GM19099 (cell line): ENCODE measurements around the gene NGB.

ENCODE experiments used
- POLR2A ChIP-seq: IDR thresholded peaks from 3 replicates; pipeline ENCODE4 v1.6.1; 2011; ENCODE audit warnings: low read depth; ENCODE audit not compliant: insufficient read length; ENCODE audit errors: extremely low read depth

The NGB gene

DNA sequence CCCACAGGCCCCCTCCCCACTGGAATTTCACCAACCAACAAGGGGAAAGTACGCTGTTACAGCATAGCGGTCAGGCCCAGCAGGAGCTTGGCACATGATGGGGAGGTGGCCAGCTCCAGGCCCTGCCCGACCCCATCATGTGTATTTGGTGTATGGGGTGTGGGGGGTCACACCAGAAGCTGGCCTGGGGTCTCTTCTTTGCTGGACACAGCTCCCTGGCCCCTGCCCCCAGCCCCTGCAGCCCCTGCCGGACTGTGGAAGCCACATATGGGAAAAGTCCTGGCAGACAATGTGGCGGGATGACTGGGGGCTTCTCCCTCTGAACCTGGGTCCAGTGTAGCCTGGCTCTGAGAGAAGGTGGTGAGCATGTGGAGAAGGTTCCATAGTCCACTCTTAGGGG is 12.4 kb downstream of the NGB start:
- no peak for TF ChIP-seq POLR2A

DNA sequence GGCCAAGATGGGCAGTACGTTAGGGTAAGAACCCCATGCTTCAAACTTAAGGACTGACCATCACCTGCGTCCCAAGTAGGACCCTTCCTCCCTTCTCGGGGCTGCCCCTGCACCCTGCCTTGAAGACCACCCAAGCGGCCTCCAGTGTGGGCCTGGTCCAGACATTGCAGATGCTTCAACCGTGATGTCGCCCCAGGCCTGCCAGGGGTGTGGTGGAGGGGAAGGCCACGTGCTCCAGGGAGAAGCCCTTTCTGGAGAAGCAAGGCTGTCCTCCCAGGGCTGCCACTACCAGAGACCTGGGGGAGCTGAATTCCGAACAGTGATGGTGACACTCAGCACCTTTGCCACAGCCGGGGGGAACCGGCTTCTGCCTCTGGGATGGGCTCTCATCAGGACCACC is 13.3 kb downstream of the NGB start:
- TF ChIP-seq POLR2A: no peak

DNA sequence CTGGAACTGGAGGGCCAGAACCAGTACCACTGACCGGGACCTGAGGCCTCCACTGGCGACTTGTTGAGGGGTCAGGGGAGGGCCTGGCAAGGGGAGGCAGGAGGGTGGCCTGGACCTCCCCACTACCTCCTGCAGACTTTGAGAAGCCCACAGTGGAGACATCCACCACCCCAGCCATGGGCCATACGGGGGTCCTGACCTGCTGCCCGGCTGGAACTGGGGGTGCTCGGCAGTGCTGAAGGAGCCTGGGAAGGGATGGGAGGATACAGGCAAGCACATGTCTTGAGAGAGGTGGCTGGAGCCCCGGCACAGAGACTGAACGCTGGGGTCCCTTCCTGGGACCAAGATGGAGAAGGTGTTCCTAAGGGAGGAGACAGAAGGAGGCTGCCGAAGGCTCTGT is 14.3 kb downstream of the NGB start:
- TF ChIP-seq POLR2A: no peak

DNA sequence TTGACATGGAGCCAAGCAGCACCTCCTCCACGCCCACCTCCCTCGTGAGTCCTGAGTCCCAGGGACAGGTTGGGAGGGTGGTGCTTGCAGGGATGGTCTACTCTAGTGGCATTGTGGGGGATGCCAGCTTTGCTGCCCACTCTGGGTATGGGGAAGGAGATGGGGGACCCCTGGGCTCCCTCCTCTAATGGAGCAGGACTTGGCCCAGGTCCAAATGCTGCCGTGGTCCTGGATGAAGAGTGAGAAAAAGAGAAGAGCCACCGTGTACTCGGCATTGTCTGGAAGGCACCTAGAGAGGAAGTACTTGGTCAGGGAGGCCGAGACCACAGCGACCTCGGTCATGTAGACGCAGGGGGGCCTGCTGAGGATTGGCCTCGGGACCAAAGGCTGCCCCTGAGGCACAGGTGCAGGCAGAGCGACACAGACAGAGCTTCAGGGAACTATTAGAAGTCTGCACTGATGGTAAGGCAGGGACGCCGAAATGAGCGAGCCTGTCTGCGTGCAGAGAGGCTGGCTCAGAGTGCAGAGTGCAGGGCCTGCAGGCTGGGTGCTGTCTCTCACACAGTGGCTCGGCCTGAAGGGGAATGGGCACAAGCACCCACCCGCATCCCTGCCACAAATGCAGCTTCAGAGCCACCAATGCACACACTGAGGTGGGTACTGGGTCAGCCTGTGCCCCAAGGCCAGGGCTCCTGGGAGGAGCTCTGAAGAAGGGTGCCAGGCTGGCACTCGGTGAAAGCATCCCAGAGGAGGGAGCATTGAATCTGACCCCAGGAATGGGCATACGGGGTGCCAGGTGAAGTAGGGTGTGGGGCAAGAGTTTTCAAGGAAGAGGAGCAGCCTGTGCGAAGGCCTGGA is 17.4 kb downstream of the NGB start:
- TF ChIP-seq POLR2A: no peak

DNA sequence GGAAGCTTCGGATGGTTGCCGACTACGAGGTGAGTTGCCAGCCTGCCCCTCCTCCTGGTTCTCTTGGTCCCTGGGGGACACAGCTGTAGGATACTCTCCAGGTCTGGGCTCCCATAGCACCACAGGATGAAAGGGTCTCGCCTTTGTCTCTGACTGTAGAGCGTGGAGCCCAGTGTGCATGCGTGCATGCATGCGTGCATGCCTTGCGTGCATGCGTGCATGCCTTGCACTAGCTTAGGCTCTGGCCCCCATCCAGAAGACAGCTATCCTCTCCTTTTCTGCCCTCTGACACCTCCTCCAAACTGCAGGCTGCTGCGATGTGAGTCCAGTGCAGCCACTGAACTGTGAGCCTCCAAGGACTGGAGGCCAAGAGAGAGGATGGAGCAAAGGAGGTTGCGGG is 19.1 kb downstream of the NGB start:
- TF ChIP-seq POLR2A: no peak

DNA sequence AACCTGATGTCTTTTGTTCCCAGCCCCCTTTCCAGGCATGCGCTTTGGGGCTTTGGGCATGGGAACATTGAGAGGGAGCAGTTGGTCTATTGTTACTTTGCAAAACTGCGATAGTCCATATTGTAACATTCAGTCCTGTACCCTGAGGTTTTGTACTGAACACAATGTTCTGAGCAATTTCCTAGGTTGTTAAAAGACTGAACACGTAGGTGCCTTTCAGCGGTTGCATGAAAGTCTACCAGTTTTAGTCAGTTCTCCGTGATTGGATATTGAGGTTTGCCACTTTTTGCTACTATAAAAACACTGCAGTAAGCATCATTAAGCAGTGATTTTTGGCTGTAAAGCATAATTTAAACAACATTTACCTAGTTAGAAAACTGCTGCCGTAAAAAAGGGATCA is 20.1 kb downstream of the NGB start:
- no peak for TF ChIP-seq POLR2A

DNA sequence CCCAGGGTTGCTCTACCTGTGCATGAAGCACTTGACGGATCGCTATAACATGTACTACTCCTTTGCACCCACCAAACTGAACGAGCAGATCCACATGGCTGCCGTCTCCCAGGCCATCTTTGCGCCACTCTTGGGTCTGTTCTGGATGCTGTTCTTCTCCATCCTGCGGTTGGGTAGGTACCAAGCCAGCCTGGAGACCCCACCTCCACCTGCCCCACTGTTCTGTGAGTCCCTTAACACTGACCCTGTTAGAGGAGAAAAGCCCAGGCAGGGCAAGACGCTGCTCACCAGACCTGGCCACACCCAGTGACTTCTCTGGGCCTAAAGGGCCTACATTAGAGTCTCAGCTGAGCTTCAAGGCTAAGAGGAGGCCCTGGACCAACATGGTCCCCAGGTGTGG is 21.7 kb downstream of the NGB start:
- TF ChIP-seq POLR2A: no peak

DNA sequence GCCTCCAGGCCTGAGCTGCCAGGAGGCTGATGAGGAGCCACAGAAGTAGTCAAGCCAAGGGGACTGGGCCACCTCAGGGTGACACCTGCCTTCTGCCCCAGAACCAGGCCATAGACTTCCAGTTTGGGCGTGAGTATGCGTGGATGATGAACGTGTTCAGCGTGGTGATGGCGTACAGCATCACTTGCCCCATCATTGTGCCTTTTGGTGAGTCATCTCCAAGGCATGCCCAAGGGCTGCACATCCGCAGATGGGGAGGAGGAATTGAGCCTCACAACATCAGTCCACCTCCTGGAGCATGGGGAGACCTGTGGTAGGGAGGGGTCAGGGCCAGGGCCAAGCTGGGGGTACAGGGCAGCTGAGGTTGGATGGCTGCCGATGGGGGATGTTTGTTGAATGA is 22.3 kb downstream of the NGB start:
- no peak for TF ChIP-seq POLR2A

DNA sequence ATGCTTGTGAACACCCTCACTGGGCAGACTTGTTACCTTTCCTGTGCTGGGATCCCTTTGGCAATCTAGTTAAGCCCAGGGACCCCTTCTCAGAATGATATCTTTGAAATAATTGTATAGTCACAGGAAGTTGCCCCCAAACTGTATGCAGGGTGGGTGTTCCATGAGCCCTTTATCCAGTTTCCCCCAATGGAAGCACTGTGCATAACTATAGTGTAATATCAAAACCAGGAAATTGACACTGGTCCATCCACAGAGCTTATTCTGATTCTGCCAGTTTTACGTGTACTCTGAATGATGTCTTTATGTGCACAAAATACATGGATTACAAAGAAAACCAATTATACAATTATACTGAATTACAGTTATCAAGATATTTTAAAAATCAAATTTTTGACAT is 24.2 kb downstream of the NGB start:
- no peak for TF ChIP-seq POLR2A

DNA sequence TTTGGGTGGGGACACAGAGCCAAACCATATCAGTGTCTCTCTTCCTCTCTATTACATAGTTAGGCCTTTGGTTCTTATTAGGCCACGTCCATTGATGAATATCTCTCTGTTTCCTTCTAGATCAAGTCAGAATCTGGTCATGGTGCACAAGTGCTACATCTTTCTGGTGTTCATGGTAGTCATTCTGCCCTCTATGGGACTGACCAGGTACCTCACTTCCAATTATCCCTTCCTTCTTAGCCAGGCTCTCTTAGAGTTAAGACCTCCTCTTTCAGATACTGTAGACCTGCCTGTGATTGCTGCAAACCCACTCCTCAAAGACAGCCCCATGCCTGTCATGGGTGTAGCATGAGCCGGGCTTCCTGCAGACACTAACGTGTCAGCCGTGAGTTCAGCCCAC is 25.2 kb downstream of the NGB start:
- no peak for TF ChIP-seq POLR2A

DNA sequence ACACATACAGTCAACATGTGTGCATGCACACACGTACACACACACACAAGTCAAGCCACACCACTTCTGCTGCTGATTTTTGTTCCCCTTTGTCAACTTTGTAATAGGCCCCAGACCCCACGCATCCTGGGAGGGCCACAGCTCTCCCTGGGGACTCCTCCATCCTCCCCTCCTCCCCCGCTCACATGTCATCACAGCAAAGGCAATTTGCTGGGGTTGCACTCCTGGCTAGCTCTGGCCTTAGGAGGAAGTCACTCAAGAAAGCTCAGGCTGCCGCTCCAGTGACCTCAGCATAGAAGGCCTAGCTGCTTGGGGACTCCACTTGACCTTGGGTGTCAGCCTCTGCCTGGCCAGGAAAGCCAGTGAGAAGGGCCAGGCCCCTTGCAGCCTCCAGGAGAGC is 27.2 kb downstream of the NGB start:
- no peak for TF ChIP-seq POLR2A

DNA sequence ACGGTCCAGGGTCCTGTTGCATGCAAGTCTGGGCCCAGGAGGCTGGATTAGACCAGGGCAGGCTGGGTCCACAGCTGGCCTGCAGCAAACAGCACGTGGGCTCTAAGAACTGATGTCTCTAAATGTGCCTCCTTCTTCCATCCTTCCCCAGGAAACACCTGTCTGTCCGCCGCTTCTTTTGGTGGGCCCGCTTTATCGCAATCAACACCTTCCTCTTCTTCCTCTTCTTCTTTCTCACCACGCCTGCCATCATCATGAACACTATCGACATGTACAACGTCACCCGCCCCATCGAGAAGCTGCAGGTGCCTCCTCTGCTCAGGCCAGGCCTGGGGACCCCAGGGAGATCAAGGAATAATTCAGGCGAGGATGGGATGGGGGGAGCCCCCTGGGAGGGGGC is 28.3 kb downstream of the NGB start:
- no peak for TF ChIP-seq POLR2A

DNA sequence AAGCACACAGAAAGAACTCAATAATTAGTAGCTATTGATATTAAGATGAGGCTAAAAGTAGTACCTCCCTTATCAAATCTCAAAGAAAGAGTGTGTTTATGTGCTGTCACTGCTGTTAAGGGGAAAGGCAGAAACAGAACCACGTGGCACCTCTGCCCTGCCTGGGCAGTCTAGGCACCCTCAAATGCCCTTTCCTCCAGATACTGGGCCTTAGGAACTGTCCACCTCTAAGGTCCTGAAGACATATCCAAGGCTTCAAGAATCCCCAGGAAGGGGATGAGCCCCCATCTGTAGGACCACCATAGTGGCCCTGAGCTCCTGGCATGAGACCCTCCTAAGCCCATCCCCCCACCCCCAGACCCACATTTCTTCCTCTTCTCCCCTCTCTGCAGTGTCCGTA is 29.1 kb downstream of the NGB start:
- TF ChIP-seq POLR2A: no peak

DNA sequence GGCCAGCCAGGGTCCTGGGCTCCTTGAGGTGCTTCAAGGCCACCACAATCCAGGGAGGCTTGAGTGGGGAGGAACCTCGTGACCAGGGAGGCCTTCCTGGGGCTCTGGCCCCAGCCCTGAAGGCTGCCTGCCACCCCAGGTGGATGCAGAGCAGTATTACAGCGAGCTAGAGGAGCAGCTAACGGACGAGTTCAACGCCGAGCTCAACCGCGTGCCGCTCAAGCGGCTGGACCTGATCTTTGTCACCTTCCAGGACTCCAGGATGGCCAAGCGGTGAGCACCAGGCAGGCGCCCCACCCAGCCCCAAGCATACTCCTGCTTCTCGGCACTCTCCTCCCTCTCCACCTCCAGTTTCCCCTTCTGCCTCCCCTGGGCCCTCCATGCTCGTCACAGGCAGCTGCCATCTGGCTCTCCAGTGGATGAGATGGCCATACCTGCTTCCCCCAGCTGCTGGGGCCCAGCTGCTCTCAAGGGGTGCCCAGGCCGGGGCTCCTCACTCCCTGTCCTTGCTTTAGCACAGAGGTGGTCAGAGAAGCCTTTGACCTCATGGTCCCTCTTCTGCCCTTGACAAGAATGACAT is 30.6 kb downstream of the NGB start:
- TF ChIP-seq POLR2A: no peak

DNA sequence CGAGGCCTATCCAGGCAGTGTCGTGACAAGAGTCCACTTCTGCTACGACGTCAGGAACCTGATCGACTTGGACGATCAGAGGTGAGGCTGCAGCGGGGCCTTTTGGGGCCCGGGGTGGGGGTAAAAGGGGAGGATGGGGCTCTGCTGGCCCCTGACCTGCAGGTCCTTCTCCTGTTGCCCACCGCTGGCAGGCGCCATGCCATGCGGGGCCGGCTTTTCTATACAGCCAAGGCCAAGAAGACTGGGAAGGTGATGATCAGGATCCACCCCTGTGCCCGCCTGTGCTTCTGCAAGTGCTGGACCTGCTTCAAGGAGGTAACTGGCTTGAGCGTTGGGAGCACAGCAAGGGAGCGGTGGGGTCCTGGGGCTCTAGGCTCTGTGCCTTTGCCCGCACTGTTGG is 31.6 kb downstream of the NGB start:
- no peak for TF ChIP-seq POLR2A

DNA sequence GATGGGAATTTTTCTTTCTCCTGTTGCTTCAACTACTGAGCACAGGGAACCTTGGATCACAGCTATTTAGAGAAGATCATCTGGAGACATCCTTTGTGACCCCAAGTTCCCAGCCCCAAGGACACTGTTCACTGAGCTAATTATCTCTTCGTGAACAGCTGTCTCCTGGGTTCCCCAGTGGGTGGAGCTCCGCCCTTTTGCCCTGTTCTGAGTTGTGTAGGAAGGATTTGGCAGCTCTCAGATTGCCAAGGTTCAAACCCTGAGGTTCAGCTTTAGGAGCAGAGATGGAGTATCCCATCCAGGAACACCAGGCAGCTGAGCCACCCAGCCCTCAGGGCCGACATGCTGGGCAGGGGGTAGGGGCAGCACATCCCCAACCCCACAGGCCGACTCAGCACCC is 32.0 kb downstream of the NGB start:
- TF ChIP-seq POLR2A: no peak

DNA sequence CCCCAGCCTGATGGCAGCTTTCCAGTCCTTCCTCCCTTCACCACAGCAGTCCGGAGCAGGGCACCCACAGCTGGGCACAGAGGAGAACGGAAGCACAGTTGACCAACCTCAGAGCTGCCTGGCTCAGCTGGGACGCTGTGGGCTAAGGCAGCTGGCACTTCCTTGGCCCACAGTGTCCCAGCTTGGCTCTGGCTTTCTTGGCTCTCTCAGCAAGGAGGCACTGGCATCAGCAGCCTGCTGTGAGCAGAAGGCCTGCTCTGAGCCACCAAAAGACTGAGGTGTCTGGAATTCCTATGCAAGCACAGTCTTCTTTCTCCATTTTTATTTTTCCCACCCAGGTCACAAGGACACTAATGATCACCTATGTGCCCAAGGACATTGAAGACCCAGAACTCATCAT is 32.6 kb downstream of the NGB start:
- no peak for TF ChIP-seq POLR2A
